Mononuclear cell (primary cell): ENCODE results near the gene POPDC2. TPM values are rescaled to one million over a fixed set of nuclear protein-coding genes. Genes with fewer than 3 reads are reported as not detected.

ENCODE experiments used
- H3K27me3 ChIP-seq: 2 replicates; pipeline ENCODE4 v1.6.0; 2011; ENCODE audit warnings: low read length, control low read depth; ENCODE audit not compliant: insufficient read depth
- H3K4me1 ChIP-seq: 2 replicates; pipeline ENCODE4 v1.5.1; 2011; ENCODE audit warnings: mild to moderate bottlenecking, low read length, control low read depth; ENCODE audit not compliant: insufficient read depth
- H3K4me3 ChIP-seq: 2 replicates; pipeline ENCODE4 v1.5.1; 2011; ENCODE audit warnings: mild to moderate bottlenecking, low read length, moderate library complexity
- H3K9me3 ChIP-seq: 2 replicates; pipeline ENCODE4 v1.5.1; 2011; ENCODE audit warnings: low read depth, mild to moderate bottlenecking, control low read depth, low read length
- total RNA-seq: library from RNA; depleted of rRNA; stranded (reverse); fragments of >200 nt; gene quantifications from one replicate; pipeline ENCODE4 v1.2.3, GENCODE V29; 2012

The POPDC2 gene
- total RNA-seq, 1 donor = 21.5 TPM

DNA sequence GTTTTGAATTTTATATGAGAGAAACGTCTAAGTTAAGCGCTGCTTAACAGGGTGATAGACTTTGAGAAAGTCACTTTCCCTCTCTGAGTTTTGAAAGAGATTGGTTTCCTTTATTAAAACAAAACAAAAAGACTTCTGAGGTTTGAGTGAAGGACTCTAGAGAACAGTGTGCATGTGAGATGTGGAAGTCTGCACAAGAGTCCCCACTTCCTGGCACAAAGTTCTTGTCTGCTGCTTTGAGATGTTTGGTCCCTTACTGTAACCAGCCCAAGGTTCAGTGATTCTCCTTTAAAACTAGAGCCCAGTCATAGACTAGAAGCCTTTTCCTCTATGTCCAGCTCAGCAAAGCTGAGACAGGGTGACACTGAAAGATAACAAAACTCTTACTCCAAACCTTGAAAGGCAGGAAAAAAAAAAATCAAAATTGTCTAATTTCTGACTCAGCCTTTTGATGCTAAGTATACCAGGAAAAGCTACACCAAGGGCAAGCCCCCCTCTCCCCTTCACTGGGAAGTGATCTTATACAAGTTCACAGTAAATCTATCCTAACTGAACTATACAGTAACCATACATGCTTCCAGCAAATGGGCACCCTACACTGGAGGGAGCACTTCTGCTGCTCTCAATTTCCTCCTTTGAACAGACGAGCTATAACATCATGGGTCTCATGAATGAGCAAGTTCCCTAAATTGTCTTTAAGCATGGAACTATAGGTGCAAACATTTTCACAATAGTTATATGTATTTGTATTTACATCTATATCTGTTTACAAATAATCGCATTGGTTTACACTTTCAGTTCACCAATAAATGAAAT, 2.3 kb downstream of the POPDC2 start:
- Histone ChIP-seq H3K27me3 (no peaks in the 10 kb centered on the region), H3K4me3 (no peak overlapping the region), H3K9me3 (no peaks in the 10 kb centered on the region), H3K4me1 (peaks cover 5% of the 10 kb centered on the region)

DNA sequence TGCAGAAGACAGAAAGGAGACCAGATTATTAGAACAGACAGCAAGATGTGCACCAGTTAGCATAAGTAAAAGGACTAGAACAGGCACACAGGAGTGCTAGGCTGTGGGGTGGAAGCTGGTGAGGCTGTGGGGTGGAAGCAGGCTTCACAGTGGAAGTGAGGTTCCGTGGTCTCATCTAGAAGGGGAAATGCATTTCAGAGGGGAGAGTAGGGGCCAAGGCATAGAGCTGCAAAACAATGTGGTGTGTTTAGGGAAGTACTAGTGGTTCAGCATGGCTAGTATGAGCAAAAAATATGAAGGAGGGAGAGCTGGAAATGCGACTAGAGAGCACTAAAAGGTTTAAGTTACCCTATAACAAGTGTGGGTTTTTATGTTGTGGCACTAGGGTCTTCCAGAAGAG, 6.5 kb downstream of the POPDC2 start:
- Histone ChIP-seq H3K9me3 (no peaks in the 10 kb centered on the region), H3K4me3 (no peak overlapping the region), H3K27me3 (no peaks in the 10 kb centered on the region), H3K4me1 (peaks cover 5% of the 10 kb centered on the region)

DNA sequence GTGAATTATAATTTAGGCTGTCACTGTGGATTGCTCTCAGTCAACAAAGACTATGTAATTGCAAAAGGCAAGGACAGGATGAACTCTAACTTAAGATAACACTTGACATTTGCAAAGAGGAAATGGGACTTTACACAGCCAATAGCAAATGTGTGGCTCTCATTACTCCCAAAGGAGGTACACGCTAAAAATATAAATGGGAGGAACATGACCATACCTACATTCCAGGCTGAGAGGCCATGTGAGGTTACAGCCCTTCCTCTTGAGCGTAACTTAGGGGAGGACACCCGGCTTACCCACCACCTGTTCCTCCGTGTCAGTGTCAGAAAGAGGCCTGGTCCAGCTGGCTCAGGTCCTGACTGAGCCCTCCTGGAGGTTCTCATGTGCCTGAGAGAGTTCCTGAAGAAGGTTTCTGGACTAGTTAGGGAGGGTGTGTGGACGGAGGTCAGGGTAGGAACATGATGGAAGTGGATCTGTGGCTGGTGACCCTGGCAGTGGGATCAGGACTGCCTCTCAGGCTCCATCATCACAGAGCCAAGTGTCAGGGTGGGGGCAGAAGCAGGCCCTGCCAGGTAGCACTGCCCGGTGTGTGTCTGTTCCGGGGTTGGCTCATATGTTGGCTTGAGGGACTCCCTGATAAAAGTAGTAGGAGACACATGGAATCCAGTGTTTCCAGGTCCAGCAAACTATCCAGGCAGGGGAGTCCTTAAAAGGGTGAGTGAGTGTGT, 7.9 kb downstream of the POPDC2 start:
- no peaks in the 10 kb centered on the region for H3K27me3 ChIP-seq
- H3K4me3 ChIP-seq = no peak overlapping the region
- H3K9me3 ChIP-seq = no peaks in the 10 kb centered on the region

DNA sequence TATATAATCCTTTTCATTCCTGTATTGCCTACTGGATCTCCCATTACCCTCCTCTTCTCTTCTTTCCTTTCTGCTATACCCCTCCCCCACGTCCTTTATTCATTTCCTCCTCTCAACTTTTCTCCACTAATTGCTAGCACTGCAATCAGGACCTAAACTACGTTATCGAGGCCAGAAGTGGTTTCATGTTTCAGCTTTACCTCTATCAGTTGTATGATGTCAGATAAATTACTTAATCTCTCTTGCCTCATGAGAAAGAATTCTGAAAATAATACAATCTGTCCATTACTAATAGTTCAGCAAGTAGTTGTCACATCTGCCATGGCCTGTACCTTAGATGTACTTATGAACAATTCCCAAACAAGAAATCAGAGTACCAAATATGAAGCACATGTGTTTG, 10.6 kb downstream of the POPDC2 start:
- Histone ChIP-seq H3K4me1 (no peaks in the 10 kb centered on the region), H3K4me3 (no peak overlapping the region), H3K9me3 (no peaks in the 10 kb centered on the region), H3K27me3 (no peaks in the 10 kb centered on the region)

More for the DNA sequence above, 7.9 kb downstream of the POPDC2 start:
- no peaks in the 10 kb centered on the region for H3K4me1 ChIP-seq

- Histone ChIP-seq H3K4me3 (no peak overlapping the region), H3K4me1 (no peaks in the 10 kb centered on the region), H3K9me3 (no peaks in the 10 kb centered on the region), H3K27me3 (no peaks in the 10 kb centered on the region)
Measured at GRCh38 chr3:119647843-119648575, 12.4 kb downstream of the POPDC2 start.

DNA sequence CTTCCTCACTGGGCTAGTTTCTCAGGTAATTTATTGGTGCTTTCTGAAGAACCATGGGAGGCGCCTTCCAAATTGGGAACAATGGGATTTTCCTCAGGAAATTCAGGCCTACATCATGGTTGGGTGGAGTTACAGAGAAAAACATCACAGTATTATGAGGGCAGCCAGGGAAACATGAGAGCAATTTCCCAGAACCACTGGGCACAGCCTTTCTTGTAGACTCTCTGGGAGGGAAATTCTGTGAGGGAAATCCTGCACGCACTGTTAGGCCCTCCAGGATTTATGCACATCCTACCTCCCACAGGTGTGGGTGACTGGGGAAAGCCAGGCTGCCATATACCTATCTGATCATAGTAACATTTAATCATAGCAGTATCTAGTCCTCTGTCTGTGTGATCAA, 13.2 kb downstream of the POPDC2 start:
- no peaks in the 10 kb centered on the region for H3K27me3 ChIP-seq
- no peaks in the 10 kb centered on the region for H3K9me3 ChIP-seq
- no peaks in the 10 kb centered on the region for H3K4me1 ChIP-seq
- H3K4me3 ChIP-seq = no peak overlapping the region

DNA sequence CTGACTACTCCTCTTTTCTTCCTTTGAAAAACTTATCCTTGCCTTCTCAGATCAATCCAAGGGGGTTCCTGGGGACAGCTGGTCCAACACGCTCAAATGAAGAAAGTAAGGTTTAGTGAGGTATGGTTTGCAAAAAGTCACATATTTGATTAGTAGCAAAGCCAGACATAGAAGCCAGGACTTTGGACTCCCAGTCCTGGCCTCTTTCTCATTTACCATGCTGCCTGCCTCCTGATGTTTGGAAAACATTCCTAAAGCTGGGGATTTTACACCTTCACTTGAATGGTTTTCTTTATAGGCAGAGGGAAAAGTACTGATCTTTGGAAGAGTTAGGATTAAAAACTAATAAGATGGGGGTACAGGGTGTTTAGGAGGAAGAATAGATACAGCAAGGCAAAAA, 14.6 kb downstream of the POPDC2 start:
- Histone ChIP-seq H3K4me1 (no peaks in the 10 kb centered on the region), H3K9me3 (no peaks in the 10 kb centered on the region), H3K4me3 (no peak overlapping the region), H3K27me3 (no peaks in the 10 kb centered on the region)

DNA sequence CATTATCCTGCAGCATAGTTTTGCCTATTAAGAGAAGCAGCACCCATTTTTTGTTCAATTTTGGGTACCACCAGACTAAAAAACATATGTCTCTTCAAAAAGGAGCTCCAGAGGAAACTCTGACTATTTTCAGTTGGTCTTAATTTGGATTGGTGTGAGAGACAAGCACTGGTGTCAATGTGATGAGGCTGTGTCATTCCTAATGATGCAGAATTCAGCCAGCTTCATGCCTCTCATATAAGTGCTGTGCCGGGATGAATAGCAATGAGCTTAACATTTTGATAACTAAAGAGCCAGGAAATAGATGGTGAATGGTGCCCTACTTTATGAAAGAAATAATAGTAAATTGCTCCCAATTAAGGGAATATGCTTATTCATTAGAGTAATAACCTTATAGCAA, 15.9 kb downstream of the POPDC2 start:
- H3K27me3 ChIP-seq = no peaks in the 10 kb centered on the region
- H3K4me3 ChIP-seq = no peak overlapping the region
- peaks cover under 1% of the 10 kb centered on the region for H3K4me1 ChIP-seq

DNA sequence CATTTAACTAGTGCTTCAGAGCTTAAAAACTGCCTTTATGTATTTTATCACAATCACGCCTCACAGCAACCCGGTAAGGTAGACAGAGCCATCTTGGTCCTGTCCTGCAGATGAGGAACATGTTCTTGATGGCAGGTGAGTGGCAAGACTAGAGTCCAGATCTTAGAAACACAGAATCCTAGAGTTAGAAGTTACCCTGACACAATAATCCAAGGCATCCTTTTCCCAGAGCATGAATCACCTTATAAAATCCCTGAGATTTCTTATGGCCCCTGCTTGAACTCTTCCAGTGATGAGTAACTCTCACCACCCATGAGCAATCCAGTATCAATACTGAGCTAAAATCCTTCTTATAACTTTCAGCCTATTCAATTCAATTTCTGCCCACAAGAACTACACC, 16.9 kb downstream of the POPDC2 start:
- no peaks in the 10 kb centered on the region for H3K27me3 ChIP-seq

More for the DNA sequence above, 15.9 kb downstream of the POPDC2 start:
- H3K9me3 ChIP-seq = no peaks in the 10 kb centered on the region

DNA sequence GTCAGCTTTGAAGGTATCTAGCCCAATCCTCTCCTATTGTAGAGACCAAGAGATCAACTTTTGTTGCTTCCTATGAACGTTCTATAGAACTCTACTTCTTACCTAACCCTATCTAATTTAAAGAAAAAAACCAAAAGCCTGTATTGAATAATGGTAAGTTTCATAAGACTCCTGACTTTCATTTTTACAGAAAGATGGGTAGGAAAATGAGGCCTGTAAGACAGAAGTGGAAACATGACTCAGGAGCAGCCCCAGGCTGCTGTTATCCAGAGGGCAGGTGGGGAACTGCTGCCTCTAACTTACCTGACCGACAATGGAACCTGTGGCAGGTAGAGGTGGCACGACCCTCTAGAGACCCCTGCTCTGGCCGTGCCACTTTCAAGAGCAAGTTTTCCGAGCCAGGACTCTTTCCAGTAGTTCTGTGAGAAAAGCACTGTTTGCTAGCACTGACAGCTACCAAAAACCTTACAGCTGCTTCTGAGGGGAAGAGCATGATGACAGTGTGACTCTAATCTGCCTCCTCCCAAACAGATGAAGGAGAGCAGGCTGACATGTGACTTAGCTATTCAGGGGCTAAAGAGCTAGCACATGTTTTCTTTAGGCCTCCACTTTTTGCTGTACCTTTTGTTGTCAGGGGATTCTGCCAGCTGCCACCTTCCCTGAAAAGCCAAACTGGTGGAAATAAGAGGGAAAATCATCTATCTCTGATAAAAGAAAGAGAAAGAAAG, 17.5 kb downstream of the POPDC2 start:
- no peaks in the 10 kb centered on the region for H3K27me3 ChIP-seq
- no peaks in the 10 kb centered on the region for H3K9me3 ChIP-seq
- no peak overlapping the region for H3K4me3 ChIP-seq
- peaks cover 16% of the 10 kb centered on the region for H3K4me1 ChIP-seq

More for the DNA sequence above, 16.9 kb downstream of the POPDC2 start:
- Histone ChIP-seq H3K4me3 (no peak overlapping the region), H3K4me1 (peaks cover 10% of the 10 kb centered on the region), H3K9me3 (no peaks in the 10 kb centered on the region)

DNA sequence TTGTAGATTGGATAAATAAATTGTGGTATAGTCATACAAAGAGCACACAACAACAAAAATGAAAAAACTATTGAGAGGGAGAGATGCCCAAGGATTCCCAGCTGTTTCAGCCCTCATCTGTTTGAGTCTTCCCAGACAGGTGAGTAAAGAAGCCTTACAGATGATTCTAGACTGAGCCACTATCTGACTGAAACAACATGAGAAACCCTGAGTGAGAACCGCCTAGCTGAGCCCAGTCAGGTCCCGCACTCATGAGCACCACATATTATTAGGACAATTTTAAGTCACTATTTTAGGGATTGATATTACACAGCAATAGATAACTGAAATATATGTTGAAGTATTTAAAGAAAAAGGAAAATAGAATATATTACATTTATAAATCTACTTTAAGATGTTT, 19.0 kb downstream of the POPDC2 start:
- Histone ChIP-seq H3K9me3 (no peaks in the 10 kb centered on the region), H3K27me3 (no peaks in the 10 kb centered on the region), H3K4me1 (peaks cover 30% of the 10 kb centered on the region), H3K4me3 (no peak overlapping the region)

DNA sequence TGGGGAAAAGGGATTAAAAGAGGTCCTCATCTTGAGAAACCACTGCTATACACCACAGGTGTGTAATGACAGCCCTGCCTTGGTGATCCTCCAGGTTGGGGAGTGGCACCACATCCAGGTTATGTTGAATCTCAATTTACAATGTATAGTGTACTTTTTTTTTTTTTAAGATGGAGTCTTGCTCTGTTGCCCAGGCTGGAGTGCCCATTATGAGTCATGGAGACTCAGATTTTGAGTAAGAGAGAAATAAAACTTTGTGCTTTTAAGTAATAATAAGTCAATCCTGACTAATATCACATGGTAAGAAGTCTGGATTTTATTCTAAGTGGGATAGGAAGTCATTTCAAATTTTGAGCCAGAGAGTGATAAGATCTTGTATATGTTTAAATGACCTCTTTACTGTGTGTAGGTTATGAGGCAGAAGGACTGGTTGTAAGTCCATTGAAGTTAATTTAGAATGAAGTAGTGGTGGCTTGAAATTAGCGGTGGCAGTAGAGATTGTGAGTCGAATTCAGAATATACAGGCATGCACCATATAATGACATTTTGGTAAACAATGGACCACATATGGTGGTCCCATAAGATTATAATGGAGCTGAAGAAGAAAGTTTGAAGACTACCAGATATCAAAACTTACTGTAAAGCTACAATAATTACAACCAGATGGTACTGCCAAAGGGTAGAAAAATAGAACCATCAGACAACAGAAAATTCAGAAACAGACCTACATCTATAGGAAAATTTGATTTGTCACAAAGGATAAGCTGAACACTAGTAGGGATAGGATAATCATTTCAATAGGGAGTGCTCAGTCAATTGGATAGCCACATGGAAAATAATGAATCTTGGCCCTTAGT, 20.7 kb downstream of the POPDC2 start:
- H3K9me3 ChIP-seq = no peaks in the 10 kb centered on the region
- H3K27me3 ChIP-seq = no peaks in the 10 kb centered on the region
- H3K4me3 ChIP-seq = no peak overlapping the region
- peaks cover 34% of the 10 kb centered on the region for H3K4me1 ChIP-seq

GRCh38 chr3:119637679-119638477, 22.5 kb downstream of the POPDC2 start:
- Histone ChIP-seq H3K9me3 (no peaks in the 10 kb centered on the region), H3K4me1 (peaks cover 34% of the 10 kb centered on the region), H3K27me3 (no peaks in the 10 kb centered on the region), H3K4me3 (no peak overlapping the region)
